Hepatocyte (in vitro differentiated cells): Measurements from ENCODE around the gene CFAP141. TPM values are rescaled to one million over a fixed set of nuclear protein-coding genes. Genes with fewer than 3 reads are reported as not detected.

Source experiments
- DNase-seq: peaks from one replicate; pipeline ENCODE4 v3.0.0-alpha.2; 2016; ENCODE audit warnings: low spot score
- H2AFZ ChIP-seq: fragments of 200-600 bp; sonication (generic); 2 replicates; pipeline ENCODE4 v1.6.0; 2016; ENCODE audit warnings: antibody characterized with exemption, mild to moderate bottlenecking
- H3K27ac ChIP-seq: fragments of 200-600 bp; sonication (generic); 2 replicates; pipeline ENCODE4 v1.5.1; 2016; ENCODE audit warnings: mild to moderate bottlenecking
- H3K27me3 ChIP-seq: fragments of 200-600 bp; sonication (generic); 2 replicates; pipeline ENCODE4 v1.6.1; 2016
- H3K36me3 ChIP-seq: fragments of 200-600 bp; sonication (generic); replicated peaks from 2 replicates; pipeline ENCODE4 v1.5.1; 2016; ENCODE audit warnings: low read depth; ENCODE audit not compliant: insufficient read depth
- H3K4me1 ChIP-seq: fragments of 200-600 bp; sonication (generic); 2 replicates; pipeline ENCODE4 v1.5.1; 2016; ENCODE audit warnings: mild to moderate bottlenecking, moderate library complexity; ENCODE audit not compliant: insufficient read depth
- H3K4me2 ChIP-seq: fragments of 200-600 bp; sonication (generic); 2 replicates; pipeline ENCODE4 v1.6.0; 2016
- H3K4me3 ChIP-seq: fragments of 200-600 bp; sonication (generic); 2 replicates; pipeline ENCODE4 v1.5.1; 2016; ENCODE audit warnings: mild to moderate bottlenecking
- H3K79me2 ChIP-seq: fragments of 200-600 bp; sonication (generic); 2 replicates; pipeline ENCODE4 v1.6.0; 2017; ENCODE audit warnings: mild to moderate bottlenecking
- H3K9me2 ChIP-seq: fragments of 200-600 bp; sonication (generic); replicated peaks from 2 replicates; pipeline ENCODE4 v1.6.0; 2017; ENCODE audit warnings: mild to moderate bottlenecking; ENCODE audit not compliant: insufficient read depth
- H3K9me3 ChIP-seq: fragments of 200-600 bp; sonication (generic); 2 replicates; pipeline ENCODE4 v1.5.1; 2016; ENCODE audit warnings: low read depth, mild to moderate bottlenecking
- H4K20me1 ChIP-seq: fragments of 200-600 bp; sonication (generic); 2 replicates; pipeline ENCODE4 v1.6.0; 2016; ENCODE audit warnings: mild to moderate bottlenecking; ENCODE audit not compliant: insufficient read depth, poor library complexity, severe bottlenecking
- CTCF ChIP-seq: fragments of 200-600 bp; sonication (generic); IDR thresholded peaks from 2 replicates; pipeline ENCODE4 v1.5.1; 2016; ENCODE audit warnings: antibody characterized with exemption, mild to moderate bottlenecking; ENCODE audit not compliant: poor library complexity
- EZH2 ChIP-seq: fragments of 200-600 bp; sonication (generic); IDR thresholded peaks from 2 replicates; pipeline ENCODE4 v1.6.1; 2016; ENCODE audit warnings: antibody characterized with exemption, mild to moderate bottlenecking, borderline replicate concordance
- EZH2phosphoT487 ChIP-seq: fragments of 200-600 bp; sonication (generic); IDR thresholded peaks from one replicate; pipeline ENCODE4 v1.6.1; 2018; ENCODE audit warnings: antibody characterized with exemption, mild to moderate bottlenecking, low read depth, moderate library complexity; ENCODE audit not compliant: unreplicated experiment, severe bottlenecking
- WGBS: methylation state at CpG from one replicate; pipeline ENCODE4 v1.1.6; 2016; ENCODE audit warnings: low lambda C conversion rate; ENCODE audit errors: missing lambda C conversion rate; 5-methylcytosine and 5-hydroxymethylcytosine counted together
- polyA plus RNA-seq: library from polyadenylated mRNA; unstranded; fragments of >200 nt; fragmentation: Nextera tagmentation; extraction: Ambion mirVana; gene quantifications from 2 replicates; pipeline ENCODE4 v1.2.1, GENCODE V29; 2016
- total RNA-seq: library from RNA; depleted of rRNA; stranded (reverse); fragments of >200 nt; gene quantifications from 2 replicates; pipeline ENCODE4 v1.2.3, GENCODE V29; 2014

Gene CFAP141
- total and polyA plus RNA-seq, 2 experiments from 2014 or later: not detected

GRCh38 chr1:154223621-154224020 lies 17.5 kb upstream of the CFAP141 start:
- TF ChIP-seq EZH2: no peak
- TF ChIP-seq CTCF: no peak
- no peak for TF ChIP-seq EZH2phosphoT487
- peaks cover 57% of the 10 kb centered on the region for H4K20me1 ChIP-seq
- WGBS: 63% methylated on average over 2 of the region's 2 CpGs

GRCh38 chr1:154222918-154223317 lies 16.8 kb upstream of the CFAP141 start:
- H3K4me1 ChIP-seq: peaks cover 30% of the 10 kb centered on the region
- H3K27me3 ChIP-seq: no peaks in the 10 kb centered on the region
- H3K9me2 ChIP-seq: no peaks in the 10 kb centered on the region
- peak overlapping the region; percentile 85 for H3K4me2 ChIP-seq
- peak overlapping the region; percentile 100 for H3K27ac ChIP-seq
- peaks cover 64% of the 10 kb centered on the region for H4K20me1 ChIP-seq
- no peaks in the 10 kb centered on the region for H3K9me3 ChIP-seq
- no peak overlapping the region for H2AFZ ChIP-seq
- 44% methylated on average over 1 of the region's 1 CpG for WGBS
- H3K36me3 ChIP-seq: no peaks in the 10 kb centered on the region
- peak overlapping the region; percentile 1 for H3K4me3 ChIP-seq
- no peak for TF ChIP-seq EZH2
- no peak for TF ChIP-seq CTCF
- no peak for TF ChIP-seq EZH2phosphoT487
- H3K79me2 ChIP-seq: peaks cover 91% of the 10 kb centered on the region
- no peak for DNase-seq

More at GRCh38 chr1:154223621-154224020, 17.5 kb upstream of the CFAP141 start:
- Histone ChIP-seq H3K4me3 (no peak overlapping the region), H3K79me2 (peaks cover 91% of the 10 kb centered on the region), H3K27me3 (no peaks in the 10 kb centered on the region), H3K4me2 (peak overlapping the region; percentile 85), H3K9me2 (no peaks in the 10 kb centered on the region), H3K36me3 (no peaks in the 10 kb centered on the region), H3K27ac (no peak overlapping the region), H3K4me1 (peaks cover 26% of the 10 kb centered on the region), H3K9me3 (no peaks in the 10 kb centered on the region), H2AFZ (no peak overlapping the region)
- no peak for DNase-seq

GRCh38 chr1:154222518-154222917 lies 16.4 kb upstream of the CFAP141 start:
- Histone ChIP-seq H3K4me2 (peak overlapping the region; percentile 85), H3K27ac (peak overlapping the region; percentile 100), H3K4me3 (peak overlapping the region; percentile 71), H4K20me1 (peaks cover 65% of the 10 kb centered on the region), H3K9me3 (no peaks in the 10 kb centered on the region), H3K36me3 (no peaks in the 10 kb centered on the region), H3K27me3 (no peaks in the 10 kb centered on the region), H2AFZ (no peak overlapping the region), H3K79me2 (peaks cover 91% of the 10 kb centered on the region), H3K4me1 (peaks cover 30% of the 10 kb centered on the region), H3K9me2 (no peaks in the 10 kb centered on the region)
- no peak for TF ChIP-seq EZH2
- 92% methylated on average over 1 of the region's 1 CpG for WGBS
- no peak for DNase-seq

- TF ChIP-seq CTCF: no peak
- TF ChIP-seq EZH2phosphoT487: no peak
- TF ChIP-seq EZH2: no peak
- H3K4me3 ChIP-seq: peak overlapping the region; percentile 71
- peak overlapping the region; percentile 85 for H3K4me2 ChIP-seq
- H3K4me1 ChIP-seq: peaks cover 30% of the 10 kb centered on the region
- H3K9me2 ChIP-seq: no peaks in the 10 kb centered on the region
- WGBS: 1% methylated on average over 17 of the region's 28 CpGs
- no peaks in the 10 kb centered on the region for H3K36me3 ChIP-seq
- peak; percentile 75 for DNase-seq
- H3K79me2 ChIP-seq: peaks cover 91% of the 10 kb centered on the region
- H3K27me3 ChIP-seq: no peaks in the 10 kb centered on the region
- H2AFZ ChIP-seq: peak overlapping the region; percentile 29
- no peaks in the 10 kb centered on the region for H3K9me3 ChIP-seq
- peaks cover 58% of the 10 kb centered on the region for H4K20me1 ChIP-seq
- H3K27ac ChIP-seq: peak overlapping the region; percentile 100
Measured at GRCh38 chr1:154221278-154222001, 15.3 kb upstream of the CFAP141 start.
